AG09309 (cell line): Measurements from ENCODE around the gene DIP2C.
"Not testable (repeated sequence)": the region's sequence is repeated elsewhere in the genome, so short reads cannot be mapped to it uniquely, and the experiment has no call there.

Experiments used
- DNase-seq: peaks from one replicate; pipeline ENCODE4 v3.0.0-alpha.2; 2010; ENCODE audit warnings: low read depth
- H3K4me3 ChIP-seq: 2 replicates; pipeline ENCODE4 v1.5.1; 2011; ENCODE audit warnings: mild to moderate bottlenecking, low read depth, low read length, moderate library complexity; ENCODE audit not compliant: control insufficient read depth
- TF ChIP-seq, protein P1 (sequence below): IDR thresholded peaks from 2 replicates; pipeline ENCODE4 v1.5.1; 2011; ENCODE audit warnings: mild to moderate bottlenecking, low read depth, low read length, inconsistent platforms; ENCODE audit not compliant: insufficient read depth, control insufficient read depth; ENCODE audit errors: missing control alignments

Gene DIP2C

DNA sequence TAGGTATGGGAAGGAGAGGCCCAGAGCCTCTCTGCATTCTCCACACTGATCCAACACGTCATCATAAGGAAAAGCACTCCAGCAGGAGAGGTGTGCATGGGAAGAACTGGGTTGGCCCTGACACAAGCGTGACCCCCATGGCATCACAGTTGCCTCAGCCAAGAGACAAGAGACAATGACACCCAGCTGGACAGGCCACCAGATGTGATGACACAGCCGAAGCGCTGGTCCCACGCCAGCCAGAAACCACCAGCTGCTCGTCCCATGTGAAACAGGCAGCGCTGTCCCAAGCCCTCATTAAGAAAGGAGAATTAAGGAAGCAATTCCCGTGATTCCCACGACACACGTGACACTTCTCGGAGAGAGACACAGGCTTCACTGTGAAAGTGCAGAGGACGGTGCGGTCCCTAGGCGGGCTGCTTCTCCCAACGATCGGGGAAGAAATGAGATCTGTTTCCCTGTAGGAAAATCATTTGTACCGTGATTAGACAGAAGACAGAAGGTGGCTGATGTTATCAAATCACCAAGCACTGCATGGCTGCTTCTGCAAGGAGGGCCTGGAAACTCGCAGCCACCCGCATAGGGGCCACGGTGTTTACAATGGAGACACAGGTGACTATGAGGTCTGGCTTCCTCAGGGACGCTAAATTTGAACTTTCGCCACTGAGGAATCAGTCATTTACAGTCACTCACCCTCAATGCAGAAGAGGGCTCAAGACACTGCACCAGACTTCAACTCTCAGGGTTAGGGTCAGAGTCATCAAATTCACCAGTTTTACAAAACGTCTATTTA lies 74.5 kb downstream of the DIP2C start:
- TF ChIP-seq, protein P1, sequence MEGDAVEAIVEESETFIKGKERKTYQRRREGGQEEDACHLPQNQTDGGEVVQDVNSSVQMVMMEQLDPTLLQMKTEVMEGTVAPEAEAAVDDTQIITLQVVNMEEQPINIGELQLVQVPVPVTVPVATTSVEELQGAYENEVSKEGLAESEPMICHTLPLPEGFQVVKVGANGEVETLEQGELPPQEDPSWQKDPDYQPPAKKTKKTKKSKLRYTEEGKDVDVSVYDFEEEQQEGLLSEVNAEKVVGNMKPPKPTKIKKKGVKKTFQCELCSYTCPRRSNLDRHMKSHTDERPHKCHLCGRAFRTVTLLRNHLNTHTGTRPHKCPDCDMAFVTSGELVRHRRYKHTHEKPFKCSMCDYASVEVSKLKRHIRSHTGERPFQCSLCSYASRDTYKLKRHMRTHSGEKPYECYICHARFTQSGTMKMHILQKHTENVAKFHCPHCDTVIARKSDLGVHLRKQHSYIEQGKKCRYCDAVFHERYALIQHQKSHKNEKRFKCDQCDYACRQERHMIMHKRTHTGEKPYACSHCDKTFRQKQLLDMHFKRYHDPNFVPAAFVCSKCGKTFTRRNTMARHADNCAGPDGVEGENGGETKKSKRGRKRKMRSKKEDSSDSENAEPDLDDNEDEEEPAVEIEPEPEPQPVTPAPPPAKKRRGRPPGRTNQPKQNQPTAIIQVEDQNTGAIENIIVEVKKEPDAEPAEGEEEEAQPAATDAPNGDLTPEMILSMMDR: no peak
- no peak overlapping the region for H3K4me3 ChIP-seq
- DNase-seq: no peak

DNA sequence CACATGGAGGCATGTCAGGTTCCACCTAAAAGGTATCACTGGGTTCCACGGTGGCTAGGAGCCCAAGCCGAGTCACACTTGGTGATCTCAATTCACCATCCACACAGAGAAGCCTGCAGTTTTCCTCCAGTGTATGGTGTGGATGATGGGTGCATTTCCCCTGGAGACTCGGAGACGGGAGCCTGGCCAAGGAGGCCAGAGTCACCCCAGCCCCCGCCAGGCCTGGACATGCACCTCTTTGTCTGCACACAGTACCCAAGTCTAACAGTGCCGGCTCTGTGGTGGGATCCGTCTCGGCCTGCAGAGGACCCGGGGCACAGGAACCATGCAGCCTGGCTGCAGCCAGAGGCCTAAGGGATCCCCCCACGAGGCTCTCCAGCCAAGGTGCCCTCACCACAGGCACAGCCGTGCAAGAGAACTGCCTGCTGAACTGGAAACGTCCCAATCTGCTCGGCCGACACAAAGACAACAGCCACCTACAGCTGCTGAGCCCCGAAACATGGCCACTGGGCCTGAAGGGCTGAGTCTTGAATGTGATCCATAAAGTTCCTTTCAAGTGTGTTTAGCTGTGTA lies 75.2 kb downstream of the DIP2C start:
- H3K4me3 ChIP-seq: no peak overlapping the region
- no peak for DNase-seq
- TF ChIP-seq, protein P1: no peak

DNA sequence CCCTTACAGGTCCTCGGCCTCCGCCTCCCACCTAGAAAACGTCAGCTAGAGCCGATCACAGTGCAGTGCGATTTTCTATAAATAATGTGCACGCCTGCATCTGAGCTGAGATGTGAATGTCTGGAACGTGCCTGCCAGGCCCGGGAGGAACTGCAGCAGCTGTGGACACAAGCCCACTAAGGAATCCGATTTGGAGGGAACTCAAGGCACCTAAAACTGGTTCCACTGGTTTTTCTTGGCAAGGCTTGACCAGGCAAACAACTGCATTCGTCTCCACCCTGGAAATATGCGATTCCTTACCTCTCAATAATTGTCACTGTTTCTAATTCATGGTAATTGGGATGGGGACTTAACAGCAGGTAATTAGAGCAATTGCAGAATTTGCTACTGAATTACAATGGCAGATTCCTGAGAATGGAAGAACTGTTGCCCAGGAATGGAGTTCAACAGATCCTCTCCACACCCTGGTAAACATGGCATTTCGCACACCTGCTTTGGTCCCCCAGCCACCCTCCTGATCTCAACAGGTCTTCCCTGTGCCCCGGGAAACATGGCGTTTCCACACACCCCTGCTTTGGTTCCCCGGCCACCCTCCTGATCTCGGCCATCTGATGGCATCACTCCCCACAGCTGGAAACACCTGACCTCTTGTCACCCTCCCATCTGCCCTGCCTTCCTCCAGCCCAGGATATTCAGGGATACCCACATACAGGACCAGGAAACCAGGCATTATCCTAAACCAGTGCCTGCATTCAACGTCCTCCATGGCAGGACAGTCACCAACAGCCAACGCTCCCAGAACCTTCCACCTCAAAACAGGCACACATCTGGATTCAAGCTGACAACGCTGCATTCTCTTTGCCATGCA lies 76.0 kb downstream of the DIP2C start:
- H3K4me3 ChIP-seq: no peak overlapping the region
- TF ChIP-seq, protein P1: no peak
- DNase-seq: no peak

DNA sequence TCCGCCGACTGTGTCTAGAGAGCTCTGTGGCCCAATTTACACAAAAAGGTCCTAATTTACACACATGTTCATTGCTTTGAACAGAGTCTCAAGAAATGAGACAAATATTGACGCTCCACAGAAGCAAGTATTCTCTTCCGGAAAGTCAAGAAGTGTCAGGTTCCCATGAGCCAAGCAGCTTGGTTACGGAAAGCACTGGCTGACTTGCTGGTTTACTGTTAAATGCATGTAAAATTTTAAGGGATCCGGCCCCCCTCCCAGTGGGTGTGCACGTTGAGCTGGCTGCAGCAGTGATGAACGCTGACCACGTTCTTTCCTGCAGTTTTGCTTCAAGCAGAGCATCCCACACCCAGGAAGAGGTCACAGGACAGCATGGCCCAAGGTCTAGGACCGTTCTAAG lies 76.8 kb downstream of the DIP2C start:
- TF ChIP-seq, protein P1: no peak
- no peak for DNase-seq
- no peak overlapping the region for H3K4me3 ChIP-seq

DNA sequence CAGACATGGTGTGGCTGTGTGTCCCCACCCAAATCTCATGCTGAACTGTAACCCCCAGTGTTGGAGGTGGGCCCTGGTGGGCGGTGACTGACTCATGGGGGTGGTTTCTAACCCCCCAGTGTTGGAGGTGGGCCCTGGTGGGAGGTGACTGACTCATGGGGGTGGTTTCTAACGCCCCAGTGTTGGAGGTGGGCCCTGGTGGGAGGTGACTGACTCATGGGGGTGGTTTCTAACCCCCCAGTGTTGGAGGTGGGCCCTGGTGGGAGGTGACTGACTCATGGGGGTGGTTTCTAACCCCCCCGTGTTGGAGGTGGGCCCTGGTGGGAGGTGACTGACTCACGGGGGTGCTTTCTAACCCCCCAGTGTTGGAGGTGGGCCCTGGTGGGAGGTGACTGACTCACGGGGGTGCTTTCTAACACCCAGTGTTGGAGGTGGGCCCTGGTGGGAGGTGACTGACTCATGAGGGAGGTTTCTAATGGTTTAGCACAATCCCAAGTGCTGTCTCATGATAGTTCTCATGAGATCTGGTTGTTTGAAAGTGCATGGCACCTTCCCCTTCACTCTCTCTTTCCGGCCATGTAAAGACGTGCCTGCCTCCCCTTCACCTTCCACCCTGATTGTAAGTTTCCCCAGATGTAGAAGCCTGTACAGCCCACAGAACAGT lies 78.7 kb downstream of the DIP2C start:
- not testable (repeated sequence) for H3K4me3 ChIP-seq, DNase-seq

DNA sequence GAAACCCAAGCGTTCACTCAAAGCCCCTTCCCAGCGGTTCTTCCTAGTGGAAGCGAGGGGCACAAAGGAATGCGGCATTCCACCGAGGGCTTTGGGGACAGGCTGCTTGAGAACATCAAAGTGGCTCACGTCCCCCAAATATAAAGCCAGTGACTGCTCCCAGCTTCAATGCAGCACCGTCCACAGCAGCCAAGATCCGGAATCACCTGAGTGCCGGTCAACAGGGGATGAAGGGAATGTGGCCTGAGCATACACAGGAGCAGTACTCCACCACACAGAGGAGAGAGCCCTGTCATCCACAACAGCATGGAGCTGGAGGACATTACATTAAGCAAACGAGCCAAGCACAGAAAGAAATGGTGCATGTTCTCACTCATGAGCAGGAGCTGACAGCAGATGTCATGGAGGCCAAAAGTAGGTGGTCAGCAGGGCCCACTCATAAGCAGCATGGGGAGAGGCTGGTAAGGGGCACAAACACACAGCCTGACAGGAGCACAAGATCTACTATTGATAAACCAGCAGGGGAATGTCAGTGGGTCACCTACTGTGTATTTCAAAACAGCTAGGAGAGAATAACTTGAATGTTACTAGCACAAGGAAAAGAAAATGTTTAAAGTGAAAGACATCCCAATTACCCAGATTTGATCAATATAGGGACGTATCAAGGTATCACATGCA lies 79.5 kb downstream of the DIP2C start:
- no peak for DNase-seq
- TF ChIP-seq, protein P1: no peak
- H3K4me3 ChIP-seq: no peak overlapping the region
